ENCODE data around the gene SYNPO.

Gene SYNPO

GRCh38 chr5:150700594-150701377, 60.3 kb downstream of the SYNPO start, which contains the start of gene RBM22:
Gene RBM22, minus strand, starts transcription at chr5:150701062. Its CDS starts 77 bp downstream, at chr5:150700985.
- peak; percentile 91 to 94 for DNase-seq

DNA sequence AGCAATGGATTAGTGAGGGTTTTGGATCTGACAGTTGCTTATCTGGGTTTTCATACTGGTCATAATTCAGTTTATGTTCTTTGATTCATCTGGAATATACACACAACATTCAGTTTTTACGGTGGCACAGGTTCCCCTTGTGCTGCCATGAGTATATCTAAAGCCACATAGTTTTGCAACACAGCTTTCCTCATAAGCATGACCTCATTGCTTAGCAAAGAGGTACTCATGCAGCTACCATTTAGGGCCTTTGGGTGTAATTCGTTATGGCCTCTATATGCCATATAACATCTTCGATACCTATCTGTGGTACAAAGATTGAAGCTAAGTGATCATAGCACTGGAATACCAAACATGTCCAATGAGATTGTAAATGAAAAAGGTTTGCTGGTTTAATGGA, 63.3 kb downstream of the SYNPO start:
- no peak for DNase-seq

DNA sequence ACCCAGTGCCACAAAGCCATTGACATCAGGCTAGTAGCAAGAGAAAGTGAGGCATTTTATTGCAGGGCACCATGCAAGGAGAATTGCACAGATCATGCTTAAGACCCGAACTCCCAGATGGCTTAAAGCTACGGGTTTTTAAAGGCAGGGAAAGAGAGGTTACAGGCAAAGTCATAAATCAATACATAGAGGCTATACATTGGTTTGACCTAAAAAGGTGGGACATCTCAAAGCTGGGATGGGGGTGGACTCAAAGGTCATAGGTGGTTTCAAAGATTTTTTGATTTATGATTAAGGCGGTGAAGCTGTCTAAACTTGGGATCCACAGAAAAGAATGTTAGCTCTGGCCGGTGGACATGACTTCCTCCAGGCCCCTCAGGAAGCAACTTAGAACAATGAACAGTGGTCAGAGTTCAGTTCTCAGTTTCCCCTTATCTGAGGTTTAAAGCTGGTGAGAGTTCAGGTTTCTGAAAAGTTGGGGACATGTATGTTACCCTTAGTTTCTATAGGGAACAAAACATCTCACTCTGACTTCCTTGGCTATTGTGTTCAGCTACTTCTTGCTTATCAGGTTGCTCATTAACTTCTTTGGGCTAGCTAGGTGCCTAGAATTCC, 66.4 kb downstream of the SYNPO start:
- no peak for DNase-seq

Measured in activated CD4-positive, alpha-beta T cell treated with anti-CD3 and anti-CD28 coated beads, Interleukin-2, amount 50 U/mL, for 48 hours (primary cell).